ENCODE measurements around the gene SAMD9L.
"Not testable (repeated sequence)": the region's sequence is repeated elsewhere in the genome, so short reads cannot be mapped to it uniquely, and the experiment has no call there.

GRCh38 chr7:93126954-93127353 lies 21.2 kb downstream of the SAMD9L start:
- not testable (repeated sequence) for TF ChIP-seq CTCF, POLR2A (IDR thresholded peaks at IDR 0.05)

All from heart left ventricle (tissue), 13 donors.